Mucosa of descending colon (tissue), 3 donors: ENCODE results near the gene KAT6B. TPM values are rescaled to one million over a fixed set of nuclear protein-coding genes. Genes with fewer than 3 reads are reported as not detected.

Experiments
- ATAC-seq: fragments of 200-7000 bp; cut with Tn5 transposase; one replicate; pipeline ENCODE4 v1.9.1; 2020; ENCODE audit warnings: mild to moderate bottlenecking, moderate library complexity
- DNase-seq, 3 donors: peaks; one replicate each; pipeline ENCODE4 v3.0.0-alpha.2; 2020
- H3K36me3 ChIP-seq: fragments of 200-600 bp; one replicate; pipeline ENCODE4 v1.8.0; 2021; ENCODE audit warnings: low read depth, mild to moderate bottlenecking
- H3K4me1 ChIP-seq: fragments of 200-600 bp; one replicate; pipeline ENCODE4 v1.8.0; 2021; ENCODE audit warnings: low read depth, mild to moderate bottlenecking
- H3K4me3 ChIP-seq: fragments of 200-600 bp; one replicate; pipeline ENCODE4 v1.8.0; 2021; ENCODE audit warnings: mild to moderate bottlenecking
- H3K9me3 ChIP-seq: fragments of 200-600 bp; one replicate; pipeline ENCODE4 v1.8.0; 2021; ENCODE audit warnings: mild to moderate bottlenecking
- CTCF ChIP-seq: fragments of 200-600 bp; IDR thresholded peaks from one replicate; pipeline ENCODE4 v1.8.0; 2022; ENCODE audit warnings: antibody characterized with exemption, mild to moderate bottlenecking
- intact Hi-C, 2 donors: fragments of 100-400 bp; cut with DNase I in 1 of 2; cut with micrococcal nuclease in 1 of 2; formaldehyde crosslinking; loops; one replicate each; pipeline versions ENCODE4 v1.11.0 to v1.11.1; 2022; cut with DNase I, micrococcal nuclease
- total RNA-seq, 3 donors: library from RNA; stranded (reverse); fragmentation: NEBNext Ultra II Directional in 2 of 3; extraction: Animal tissue kit (Norgen Biotek cat#: 25700) in 2 of 3; gene quantifications; one replicate each; pipeline versions ENCODE4 v1.2.1 to v1.2.4, GENCODE V29; 2021 to 2023
- donor health status: DM: no; HTN: no; CAD: no; lungs with moderate emphysema.
- donor health status: DM: no; HTN: no; CAD: no.
- donor health status: DM: no; HTN: yes; CAD: no.

Gene KAT6B
- total RNA-seq, 3 donors from 2014 or later: 29.5 to 60.5 (median 39.3) TPM

- intact Hi-C loops: no loop called here
- Histone ChIP-seq H3K4me1 (no peaks in the 10 kb centered on the region), H3K9me3 (no peaks in the 10 kb centered on the region), H3K4me3 (no peak overlapping the region), H3K36me3 (no peaks in the 10 kb centered on the region)
- DNase-seq (no peak), ATAC-seq (no peak)
- TF ChIP-seq CTCF: no peak
Observed at GRCh38 chr10:74910976-74911350, 84.6 kb downstream of the KAT6B start.

- Histone ChIP-seq H3K4me3 (no peak overlapping the region), H3K4me1 (no peaks in the 10 kb centered on the region), H3K9me3 (no peaks in the 10 kb centered on the region), H3K36me3 (no peaks in the 10 kb centered on the region)
- DNase-seq (no peak), ATAC-seq (no peak)
- TF ChIP-seq CTCF: no peak
- intact Hi-C loops: no loop called here
Observed at GRCh38 chr10:74912182-74912581, 85.8 kb downstream of the KAT6B start.

GRCh38 chr10:74912682-74913081 is 86.3 kb downstream of the KAT6B start:
- Histone ChIP-seq H3K4me3 (no peak overlapping the region), H3K4me1 (no peaks in the 10 kb centered on the region), H3K36me3 (no peaks in the 10 kb centered on the region), H3K9me3 (no peaks in the 10 kb centered on the region)
- ATAC-seq (no peak), DNase-seq (no peak)
- intact Hi-C loops: no loop called here
- no peak for TF ChIP-seq CTCF

GRCh38 chr10:74913377-74913979 is 87.1 kb downstream of the KAT6B start:
- Histone ChIP-seq H3K9me3 (no peaks in the 10 kb centered on the region), H3K36me3 (no peaks in the 10 kb centered on the region), H3K4me3 (no peak overlapping the region), H3K4me1 (no peaks in the 10 kb centered on the region)
- TF ChIP-seq CTCF: no peak
- ATAC-seq (no peak), DNase-seq (no peak)
- intact Hi-C loops: no loop called here

GRCh38 chr10:74916283-74916682 is 89.9 kb downstream of the KAT6B start:
- Histone ChIP-seq H3K4me1 (no peaks in the 10 kb centered on the region), H3K4me3 (no peak overlapping the region), H3K36me3 (no peaks in the 10 kb centered on the region), H3K9me3 (peaks cover 6% of the 10 kb centered on the region)
- TF ChIP-seq CTCF: no peak
- ATAC-seq (no peak), DNase-seq (no peak)
- intact Hi-C loops: no loop called here
